ENCODE results near the gene CUL3.

GRCh38 chr2:224584111-224584784, 915 bp downstream of the CUL3 start:
- TF ChIP-seq POLR2AphosphoS5 (IDR thresholded peaks at IDR 0.05; ENCODE audit: low read depth, low read length) (no peak), POLR2A (IDR thresholded peaks at IDR 0.05; ENCODE audit: low read depth, low read length) (no peak), TAF1 (IDR thresholded peaks at IDR 0.05; ENCODE audit: low read depth, low read length) (no peak), SPI1 (IDR thresholded peaks at IDR 0.05; ENCODE audit: low read depth, low read length) (no peak)

Data from GM12891 (cell line).